ENCODE data around the gene UVRAG. TPM values are rescaled to one million over a fixed set of nuclear protein-coding genes. Genes with fewer than 3 reads are reported as not detected.

The UVRAG gene
- total RNA-seq, 4 donors from 2014 or later: 27.3 to 38.7 (median 33.6) TPM

- no peaks in the 10 kb centered on the region for H3K36me3 ChIP-seq
- H3K4me1 ChIP-seq: peaks cover 0 to 50% (median 13%) of the 10 kb centered on the region in 4 donors
- no peak for DNase-seq (ENCODE audit: low spot score in 2 of 2)
- no peaks in the 10 kb centered on the region for H3K27me3 ChIP-seq
- 67 to 100% methylated on average over 1 of the region's 1 CpG for WGBS, 2 donors
- no peak overlapping the region for H3K27ac ChIP-seq
- H3K4me3 ChIP-seq: no peak overlapping the region
- H3K9me3 ChIP-seq: no peaks in the 10 kb centered on the region
- TF ChIP-seq EP300 (IDR thresholded peaks at IDR 0.05): no peak
- no peak for TF ChIP-seq POLR2A (IDR thresholded peaks at IDR 0.05)
- TF ChIP-seq CTCF (IDR thresholded peaks at IDR 0.05): no peak
Measured at GRCh38 chr11:75820645-75821044, 5.6 kb downstream of the UVRAG start.

GRCh38 chr11:75821202-75821601, 6.2 kb downstream of the UVRAG start:
- no peak for TF ChIP-seq CTCF (IDR thresholded peaks at IDR 0.05)
- TF ChIP-seq POLR2A (IDR thresholded peaks at IDR 0.05): no peak
- TF ChIP-seq EP300 (IDR thresholded peaks at IDR 0.05): no peak
- Histone ChIP-seq H3K27me3 (no peaks in the 10 kb centered on the region), H3K36me3 (no peaks in the 10 kb centered on the region), H3K27ac (no peak overlapping the region), H3K9me3 (no peaks in the 10 kb centered on the region), H3K4me3 (no peak overlapping the region), H3K4me1 (peaks cover 0 to 53% (median 13%) of the 10 kb centered on the region in 4 donors)
- 80 to 87% methylated on average over 5 of the region's 5 CpGs for WGBS, 2 donors
- DNase-seq (ENCODE audit: low spot score in 2 of 2): no peak

GRCh38 chr11:75822541-75822940, 7.5 kb downstream of the UVRAG start:
- no peaks in the 10 kb centered on the region for H3K27me3 ChIP-seq
- H3K4me1 ChIP-seq: peaks cover 0 to 53% (median 12%) of the 10 kb centered on the region in 4 donors
- DNase-seq (ENCODE audit: low spot score in 2 of 2): no peak
- no peaks in the 10 kb centered on the region for H3K9me3 ChIP-seq
- no peak overlapping the region for H3K4me3 ChIP-seq
- WGBS, 2 donors: 62 to 83% methylated on average over 3 of the region's 3 CpGs
- TF ChIP-seq CTCF (IDR thresholded peaks at IDR 0.05) (no peak), POLR2A (IDR thresholded peaks at IDR 0.05) (no peak), EP300 (IDR thresholded peaks at IDR 0.05) (no peak)
- no peaks in the 10 kb centered on the region for H3K36me3 ChIP-seq
- no peak overlapping the region for H3K27ac ChIP-seq

- DNase-seq (ENCODE audit: low spot score in 2 of 2): no peak
- no peak for TF ChIP-seq POLR2A (IDR thresholded peaks at IDR 0.05)
- no peak for TF ChIP-seq CTCF (IDR thresholded peaks at IDR 0.05)
- no peak for TF ChIP-seq EP300 (IDR thresholded peaks at IDR 0.05)
- H3K4me3 ChIP-seq: no peak overlapping the region
- peak overlapping the region in 1 of 4 donors; percentile 31 for H3K27ac ChIP-seq
- 95 to 97% methylated on average over 4 of the region's 4 CpGs for WGBS, 2 donors
- no peaks in the 10 kb centered on the region for H3K27me3 ChIP-seq
- no peaks in the 10 kb centered on the region for H3K36me3 ChIP-seq
- H3K9me3 ChIP-seq: no peaks in the 10 kb centered on the region
- H3K4me1 ChIP-seq: peaks cover 0 to 54% (median 16%) of the 10 kb centered on the region in 4 donors
Measured at GRCh38 chr11:75823415-75823814, 8.4 kb downstream of the UVRAG start.

DNA sequence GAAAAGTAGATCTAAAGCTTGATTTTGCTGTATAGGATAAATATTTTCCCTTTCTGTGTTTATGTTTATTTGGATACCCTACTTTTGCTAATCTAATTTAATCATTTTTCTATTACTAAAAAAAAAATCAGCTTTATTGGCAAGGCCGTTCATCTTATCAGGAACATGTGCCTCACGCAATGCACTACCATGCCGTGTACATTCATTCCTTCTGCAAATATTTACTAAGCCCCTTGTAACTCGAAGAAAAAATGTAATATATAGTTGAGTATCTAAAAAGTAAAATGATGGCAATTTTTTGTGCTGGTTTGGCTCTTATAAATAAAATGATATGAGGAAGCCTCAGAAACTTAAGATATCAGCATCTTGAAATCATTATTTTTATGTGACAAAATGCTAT, 8.9 kb downstream of the UVRAG start:
- DNase-seq (ENCODE audit: low spot score in 2 of 2): no peak
- Histone ChIP-seq H3K4me3 (no peak overlapping the region), H3K27me3 (no peaks in the 10 kb centered on the region), H3K36me3 (no peaks in the 10 kb centered on the region), H3K4me1 (peaks cover 0 to 54% (median 16%) of the 10 kb centered on the region in 4 donors), H3K9me3 (no peaks in the 10 kb centered on the region), H3K27ac (peak overlapping the region in 3 of 4 donors; percentile 14 to 53 (median 31))
- TF ChIP-seq CTCF (IDR thresholded peaks at IDR 0.05) (no peak), EP300 (IDR thresholded peaks at IDR 0.05) (no peak), POLR2A (IDR thresholded peaks at IDR 0.05) (no peak)
- 58 to 63% methylated on average over 4 of the region's 4 CpGs for WGBS, 2 donors

All from tibial nerve (tissue), 4 donors.